ENCODE data around the gene TPCN1. TPM values are rescaled to one million over a fixed set of nuclear protein-coding genes. Genes with fewer than 3 reads are reported as not detected.
A peak's percentile ranks its signal among the peaks of the same experiment; 100 is the strongest.

The TPCN1 gene
- total RNA-seq, 2 donors from 2014 or later: 45.1 to 78.4 TPM

GRCh38 chr12:113268621-113269020, 47.4 kb downstream of the TPCN1 start:
- DNase-seq: no peak
- no peaks in the 10 kb centered on the region for H3K9me3 ChIP-seq
- H3K4me1 ChIP-seq: peaks cover 30% of the 10 kb centered on the region
- no peak for ATAC-seq
- peaks cover 0 to 15% of the 10 kb centered on the region in 2 donors for H3K36me3 ChIP-seq (replicated peaks in 1 of 2; ENCODE audit: insufficient read depth in 1 of 2, low read depth in 2 of 2)
- no peak overlapping the region for H3K4me3 ChIP-seq
- no peaks in the 10 kb centered on the region for H3K27me3 ChIP-seq
- 91 to 96% methylated on average over 14 to 19 of the region's 19 CpGs for WGBS, 2 donors
- TF ChIP-seq POLR2A (IDR thresholded peaks at IDR 0.05): no peak
- TF ChIP-seq, protein P1, sequence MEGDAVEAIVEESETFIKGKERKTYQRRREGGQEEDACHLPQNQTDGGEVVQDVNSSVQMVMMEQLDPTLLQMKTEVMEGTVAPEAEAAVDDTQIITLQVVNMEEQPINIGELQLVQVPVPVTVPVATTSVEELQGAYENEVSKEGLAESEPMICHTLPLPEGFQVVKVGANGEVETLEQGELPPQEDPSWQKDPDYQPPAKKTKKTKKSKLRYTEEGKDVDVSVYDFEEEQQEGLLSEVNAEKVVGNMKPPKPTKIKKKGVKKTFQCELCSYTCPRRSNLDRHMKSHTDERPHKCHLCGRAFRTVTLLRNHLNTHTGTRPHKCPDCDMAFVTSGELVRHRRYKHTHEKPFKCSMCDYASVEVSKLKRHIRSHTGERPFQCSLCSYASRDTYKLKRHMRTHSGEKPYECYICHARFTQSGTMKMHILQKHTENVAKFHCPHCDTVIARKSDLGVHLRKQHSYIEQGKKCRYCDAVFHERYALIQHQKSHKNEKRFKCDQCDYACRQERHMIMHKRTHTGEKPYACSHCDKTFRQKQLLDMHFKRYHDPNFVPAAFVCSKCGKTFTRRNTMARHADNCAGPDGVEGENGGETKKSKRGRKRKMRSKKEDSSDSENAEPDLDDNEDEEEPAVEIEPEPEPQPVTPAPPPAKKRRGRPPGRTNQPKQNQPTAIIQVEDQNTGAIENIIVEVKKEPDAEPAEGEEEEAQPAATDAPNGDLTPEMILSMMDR (IDR thresholded peaks at IDR 0.05): no peak
- intact Hi-C loops (cut with DNase I): no loop called here
- no peak overlapping the region for H3K27ac ChIP-seq

DNA sequence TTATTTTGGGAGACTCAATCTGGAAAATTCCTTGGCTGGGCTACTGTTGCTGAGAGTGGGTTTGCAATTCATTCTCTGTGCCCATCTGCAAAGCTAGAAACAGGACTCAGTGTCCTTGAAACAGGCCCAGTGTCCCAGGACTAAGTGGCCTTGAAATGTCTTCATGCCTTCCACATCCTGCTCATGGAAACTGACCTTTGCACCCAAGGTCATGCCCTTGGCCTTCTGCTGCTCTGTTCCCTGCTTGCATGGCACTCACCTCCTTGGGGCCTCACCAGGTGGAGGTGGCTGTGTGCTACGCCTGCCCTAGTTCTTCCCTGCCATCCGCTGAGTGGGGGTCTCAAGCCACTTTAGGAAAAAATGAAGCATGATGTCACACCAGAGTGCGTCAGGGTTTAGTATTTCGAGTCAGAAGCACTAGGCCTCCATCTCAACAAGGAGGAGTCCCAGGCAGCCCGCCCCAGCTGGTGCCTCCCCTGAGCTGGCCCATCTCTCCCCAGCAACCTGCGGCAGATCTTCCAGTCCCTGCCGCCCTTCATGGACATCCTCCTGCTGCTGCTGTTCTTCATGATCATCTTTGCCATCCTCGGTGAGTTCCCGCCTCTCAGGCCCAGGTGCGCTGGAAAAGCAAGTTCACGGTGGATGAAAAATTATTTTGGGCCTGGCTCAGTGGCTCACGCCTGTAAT, 48.1 kb downstream of the TPCN1 start:
- Histone ChIP-seq H3K36me3 (replicated peaks in 1 of 2; ENCODE audit: insufficient read depth in 1 of 2, low read depth in 2 of 2) (peaks cover 0 to 20% of the 10 kb centered on the region in 2 donors), H3K4me3 (no peak overlapping the region), H3K4me1 (peaks cover 28% of the 10 kb centered on the region), H3K27ac (no peak overlapping the region), H3K27me3 (no peaks in the 10 kb centered on the region), H3K9me3 (no peaks in the 10 kb centered on the region)
- TF ChIP-seq, protein P1 (IDR thresholded peaks at IDR 0.05): no peak
- TF ChIP-seq POLR2A (IDR thresholded peaks at IDR 0.05): no peak
- intact Hi-C loops (cut with DNase I): no loop called here
- ATAC-seq (no peak), DNase-seq (no peak)
- WGBS, 2 donors: 95 to 96% methylated on average over 12 of the region's 12 CpGs

GRCh38 chr12:113270709-113271009, 49.4 kb downstream of the TPCN1 start:
- intact Hi-C loops (cut with DNase I): no loop called here
- ATAC-seq: no peak
- DNase-seq: no peak
- H3K27me3 ChIP-seq: no peaks in the 10 kb centered on the region
- TF ChIP-seq POLR2A (IDR thresholded peaks at IDR 0.05): no peak
- TF ChIP-seq, protein P1 (IDR thresholded peaks at IDR 0.05): no peak
- peaks cover 28% of the 10 kb centered on the region for H3K4me1 ChIP-seq
- H3K4me3 ChIP-seq: no peak overlapping the region
- 95 to 98% methylated on average over 11 of the region's 11 CpGs for WGBS, 2 donors
- H3K27ac ChIP-seq: peak overlapping the region in 3 of 4 donors; percentile 42 to 86 (median 61)
- peaks cover 0 to 24% of the 10 kb centered on the region in 2 donors for H3K36me3 ChIP-seq (replicated peaks in 1 of 2; ENCODE audit: insufficient read depth in 1 of 2, low read depth in 2 of 2)
- no peaks in the 10 kb centered on the region for H3K9me3 ChIP-seq

DNA sequence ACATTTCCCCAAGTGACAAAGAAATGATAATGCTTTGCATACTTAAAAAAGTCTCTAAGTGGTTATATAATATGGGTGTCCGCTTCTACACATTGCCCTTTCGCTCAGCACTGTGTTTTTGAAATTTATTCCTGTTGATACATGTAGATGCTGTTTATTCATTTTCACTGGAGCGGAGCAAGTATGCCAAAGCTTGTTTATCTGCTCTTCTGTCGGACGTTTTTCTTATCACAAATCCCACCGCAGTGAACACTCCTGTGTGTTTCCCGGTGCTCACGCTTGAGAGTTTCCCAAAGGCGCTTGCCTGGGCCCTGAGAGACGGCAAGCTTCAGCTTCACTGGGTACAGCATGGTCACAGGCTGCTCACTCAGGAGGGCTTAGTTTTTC, 50.2 kb downstream of the TPCN1 start:
- WGBS, 2 donors: 38 to 64% methylated on average over 10 of the region's 10 CpGs

More for the DNA sequence above, 50.2 kb downstream of the TPCN1 start:
- Histone ChIP-seq H3K27me3 (no peaks in the 10 kb centered on the region), H3K27ac (peak overlapping the region; percentile 61 to 86 (median 82)), H3K4me3 (no peak overlapping the region), H3K4me1 (peaks cover 28% of the 10 kb centered on the region), H3K36me3 (replicated peaks in 1 of 2; ENCODE audit: insufficient read depth in 1 of 2, low read depth in 2 of 2) (peaks cover 0 to 21% of the 10 kb centered on the region in 2 donors), H3K9me3 (no peaks in the 10 kb centered on the region)
- intact Hi-C loops (cut with DNase I): no loop called here
- no peak for ATAC-seq
- DNase-seq: no peak
- no peak for TF ChIP-seq POLR2A (IDR thresholded peaks at IDR 0.05)
- TF ChIP-seq, protein P1 (IDR thresholded peaks at IDR 0.05): no peak
